Measurements from ENCODE around the gene TNNT2.

The TNNT2 gene

GRCh38 chr1:201377611-201378092, at the start of gene TNNT2:
TNNT2 (minus strand) TSS chr1:201377680; CDS start chr1:201373254, 4,426 bp downstream.
- no peak for DNase-seq (ENCODE audit: extremely low read depth, insufficient read length)
- no peak for TF ChIP-seq CTCF (IDR thresholded peaks at IDR 0.05; ENCODE audit: insufficient read depth, low read length, poor library complexity, severe bottlenecking)
- Histone ChIP-seq H3K27me3 (replicated peaks; ENCODE audit: control insufficient read depth, insufficient read depth, low read length) (peaks cover 3% of the 10 kb centered on the region), H3K36me3 (ENCODE audit: control insufficient read depth, insufficient read depth, low read length) (no peaks in the 10 kb centered on the region), H3K4me3 (replicated peaks; ENCODE audit: low read depth, low read length) (no peak within 1 kb of the TSS)

- Histone ChIP-seq H3K36me3 (ENCODE audit: control insufficient read depth, insufficient read depth, low read length) (no peaks in the 10 kb centered on the region), H3K4me3 (replicated peaks; ENCODE audit: low read depth, low read length) (no peak overlapping the region), H3K27me3 (replicated peaks; ENCODE audit: control insufficient read depth, insufficient read depth, low read length) (peaks cover 2% of the 10 kb centered on the region; the same call in 1 of the 2 replicates)
- no peak for DNase-seq (ENCODE audit: extremely low read depth, insufficient read length)
- no peak for TF ChIP-seq CTCF (IDR thresholded peaks at IDR 0.05; ENCODE audit: insufficient read depth, low read length, poor library complexity, severe bottlenecking)
Observed at GRCh38 chr1:201426479-201427310, 49.2 kb upstream of the TNNT2 start.

- no peaks in the 10 kb centered on the region; the same call in 1 of the 2 replicates for H3K27me3 ChIP-seq (replicated peaks; ENCODE audit: control insufficient read depth, insufficient read depth, low read length)
- no peak overlapping the region for H3K4me3 ChIP-seq (replicated peaks; ENCODE audit: low read depth, low read length)
- no peaks in the 10 kb centered on the region for H3K36me3 ChIP-seq (ENCODE audit: control insufficient read depth, insufficient read depth, low read length)
- TF ChIP-seq CTCF (IDR thresholded peaks at IDR 0.05; ENCODE audit: insufficient read depth, low read length, poor library complexity, severe bottlenecking), result no peak
- no peak for DNase-seq (ENCODE audit: extremely low read depth, insufficient read length)
Observed at GRCh38 chr1:201424146-201424545, 46.7 kb upstream of the TNNT2 start.

- Histone ChIP-seq H3K27me3 (replicated peaks; ENCODE audit: control insufficient read depth, insufficient read depth, low read length) (no peaks in the 10 kb centered on the region; the same call in 1 of the 2 replicates), H3K36me3 (ENCODE audit: control insufficient read depth, insufficient read depth, low read length) (no peaks in the 10 kb centered on the region), H3K4me3 (replicated peaks; ENCODE audit: low read depth, low read length) (no peak overlapping the region)
- TF ChIP-seq CTCF (IDR thresholded peaks at IDR 0.05; ENCODE audit: insufficient read depth, low read length, poor library complexity, severe bottlenecking), result no peak
- DNase-seq (ENCODE audit: extremely low read depth, insufficient read length), result no peak
Observed at GRCh38 chr1:201423655-201424054, 46.2 kb upstream of the TNNT2 start.

- H3K27me3 ChIP-seq (replicated peaks; ENCODE audit: control insufficient read depth, insufficient read depth, low read length), result no peaks in the 10 kb centered on the region; the same call in 1 of the 2 replicates
Observed at GRCh38 chr1:201422436-201423030, 45.1 kb upstream of the TNNT2 start.

More at GRCh38 chr1:201422436-201423030, 45.1 kb upstream of the TNNT2 start:
- no peak for TF ChIP-seq CTCF (IDR thresholded peaks at IDR 0.05; ENCODE audit: insufficient read depth, low read length, poor library complexity, severe bottlenecking)
- no peak overlapping the region for H3K4me3 ChIP-seq (replicated peaks; ENCODE audit: low read depth, low read length)
- no peaks in the 10 kb centered on the region for H3K36me3 ChIP-seq (ENCODE audit: control insufficient read depth, insufficient read depth, low read length)
- DNase-seq (ENCODE audit: extremely low read depth, insufficient read length), result no peak

Data from GM06990 (cell line).